DND-41 (cell line): ENCODE measurements around the gene TIMM17B.

Source experiments
- ATAC-seq: fragments of 200-7000 bp; cut with Tn5 transposase; 3 replicates; pipeline ENCODE4 v1.9.1; 2021; ENCODE audit warnings: low read depth; ENCODE audit not compliant: insufficient read depth
- DNase-seq: peaks from one replicate; pipeline ENCODE4 v3.0.0-alpha.2; 2020
- H2AFZ ChIP-seq: 2 replicates; pipeline ENCODE4 v1.6.0; 2012; ENCODE audit warnings: low read depth, low read length
- H3K27ac ChIP-seq: 2 replicates; pipeline ENCODE4 v1.5.1; 2012; ENCODE audit warnings: low read length, inconsistent platforms
- H3K27me3 ChIP-seq: fragments of 200-600 bp; sonication (generic); 2 replicates; pipeline ENCODE4 v1.6.0; 2012; ENCODE audit warnings: low read length, mild to moderate bottlenecking, inconsistent platforms; ENCODE audit not compliant: insufficient read depth, poor library complexity
- H3K36me3 ChIP-seq: 2 replicates; pipeline ENCODE4 v1.5.1; 2012; ENCODE audit warnings: low read length, inconsistent platforms; ENCODE audit not compliant: insufficient read depth
- H3K4me1 ChIP-seq: 2 replicates; pipeline ENCODE4 v1.5.1; 2012; ENCODE audit warnings: mild to moderate bottlenecking, low read length; ENCODE audit not compliant: insufficient read depth
- H3K4me2 ChIP-seq: 2 replicates; pipeline ENCODE4 v1.6.0; 2012; ENCODE audit warnings: mild to moderate bottlenecking, moderate library complexity, low read length, inconsistent platforms; ENCODE audit not compliant: insufficient read depth
- H3K4me3 ChIP-seq, 2 experiments: fragments of 200-600 bp in 1 of 2; shearing (Covaris generic) in 1 of 2; 2 replicates each; pipeline ENCODE4 v1.5.1; 2012 to 2016; ENCODE audit warnings: inconsistent platforms in 2 of 2, low read length in 2 of 2, mild to moderate bottlenecking in 2 of 2, low read depth in 1 of 2, moderate library complexity in 1 of 2
- H3K79me2 ChIP-seq: 2 replicates; pipeline ENCODE4 v1.6.0; 2012; ENCODE audit warnings: low read length, inconsistent platforms; ENCODE audit not compliant: insufficient read depth
- H3K9ac ChIP-seq: 2 replicates; pipeline ENCODE4 v1.6.0; 2012; ENCODE audit warnings: low read depth, mild to moderate bottlenecking, inconsistent platforms, low read length, moderate library complexity
- H3K9me3 ChIP-seq: 2 replicates; pipeline ENCODE4 v1.5.1; 2012; ENCODE audit warnings: low read length, moderate library complexity, mild to moderate bottlenecking, inconsistent platforms; ENCODE audit not compliant: insufficient read depth, severe bottlenecking
- H4K20me1 ChIP-seq: 2 replicates; pipeline ENCODE4 v1.6.0; 2012; ENCODE audit warnings: low read length; ENCODE audit not compliant: insufficient read depth
- EZH2 ChIP-seq: IDR thresholded peaks from 3 replicates; pipeline ENCODE4 v1.6.1; 2012; ENCODE audit warnings: borderline replicate concordance, low read depth, mild to moderate bottlenecking, moderate library complexity, low read length, inconsistent platforms; ENCODE audit not compliant: severe bottlenecking
- TF ChIP-seq, protein P1 (sequence below): IDR thresholded peaks from 2 replicates; pipeline ENCODE4 v1.5.1; 2012; ENCODE audit warnings: borderline replicate concordance, low read length, moderate library complexity, mild to moderate bottlenecking; ENCODE audit not compliant: poor library complexity, severe bottlenecking; ENCODE audit errors: extremely low read depth

The TIMM17B gene

DNA sequence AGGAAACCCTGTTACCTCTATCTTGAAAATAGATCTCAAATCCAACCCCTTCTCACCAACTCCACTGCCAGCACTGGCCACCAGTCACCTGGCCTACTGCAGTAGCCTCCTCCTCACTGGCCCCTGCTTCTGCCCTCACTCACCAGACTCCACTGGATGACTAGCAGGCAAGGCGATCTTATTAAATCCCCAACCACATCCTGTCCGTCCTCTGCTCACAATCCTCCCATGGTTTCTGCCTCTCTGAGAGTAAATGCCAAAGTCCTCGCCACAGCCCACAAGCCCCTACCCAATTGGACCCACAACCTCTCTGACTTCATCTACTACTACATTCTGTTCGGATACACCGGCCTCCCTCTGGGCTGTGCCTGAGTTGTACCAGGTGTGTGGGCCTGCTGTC lies 26.7 kb upstream of the TIMM17B start:
- H3K4me2 ChIP-seq: no peak overlapping the region
- H4K20me1 ChIP-seq: peaks cover 10% of the 10 kb centered on the region; the same call in 1 of the 2 replicates
- peaks cover 13% of the 10 kb centered on the region for H3K4me1 ChIP-seq
- H3K9me3 ChIP-seq: no peaks in the 10 kb centered on the region
- ATAC-seq: no peak
- no peaks in the 10 kb centered on the region for H3K79me2 ChIP-seq
- H3K27ac ChIP-seq: no peak overlapping the region
- H3K27me3 ChIP-seq: no peaks in the 10 kb centered on the region
- TF ChIP-seq, protein P1, sequence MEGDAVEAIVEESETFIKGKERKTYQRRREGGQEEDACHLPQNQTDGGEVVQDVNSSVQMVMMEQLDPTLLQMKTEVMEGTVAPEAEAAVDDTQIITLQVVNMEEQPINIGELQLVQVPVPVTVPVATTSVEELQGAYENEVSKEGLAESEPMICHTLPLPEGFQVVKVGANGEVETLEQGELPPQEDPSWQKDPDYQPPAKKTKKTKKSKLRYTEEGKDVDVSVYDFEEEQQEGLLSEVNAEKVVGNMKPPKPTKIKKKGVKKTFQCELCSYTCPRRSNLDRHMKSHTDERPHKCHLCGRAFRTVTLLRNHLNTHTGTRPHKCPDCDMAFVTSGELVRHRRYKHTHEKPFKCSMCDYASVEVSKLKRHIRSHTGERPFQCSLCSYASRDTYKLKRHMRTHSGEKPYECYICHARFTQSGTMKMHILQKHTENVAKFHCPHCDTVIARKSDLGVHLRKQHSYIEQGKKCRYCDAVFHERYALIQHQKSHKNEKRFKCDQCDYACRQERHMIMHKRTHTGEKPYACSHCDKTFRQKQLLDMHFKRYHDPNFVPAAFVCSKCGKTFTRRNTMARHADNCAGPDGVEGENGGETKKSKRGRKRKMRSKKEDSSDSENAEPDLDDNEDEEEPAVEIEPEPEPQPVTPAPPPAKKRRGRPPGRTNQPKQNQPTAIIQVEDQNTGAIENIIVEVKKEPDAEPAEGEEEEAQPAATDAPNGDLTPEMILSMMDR: no peak
- TF ChIP-seq EZH2: no peak
- no peak overlapping the region for H3K9ac ChIP-seq
- H2AFZ ChIP-seq: no peak overlapping the region
- H3K36me3 ChIP-seq: peaks cover 31% of the 10 kb centered on the region
- no peak overlapping the region for H3K4me3 ChIP-seq
- DNase-seq: no peak

DNA sequence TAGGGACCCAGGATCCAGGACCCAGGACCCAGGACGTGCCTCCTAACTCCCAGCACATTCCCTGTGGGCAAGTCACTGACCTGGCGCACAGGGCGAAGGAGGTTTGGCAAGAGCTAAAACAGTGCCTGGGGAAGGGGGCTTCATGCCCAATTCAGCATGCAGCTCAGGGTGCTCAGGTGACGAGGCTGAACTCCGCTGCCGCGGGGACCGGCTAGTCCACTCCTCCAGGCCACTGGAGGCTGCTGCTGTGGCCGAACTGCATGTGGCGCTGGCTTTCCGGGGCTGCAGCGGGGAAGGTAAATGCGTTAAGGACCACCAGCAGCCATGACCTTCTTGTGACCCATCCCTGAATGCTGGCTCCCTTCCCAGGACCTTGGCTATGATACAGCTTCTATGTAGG lies 26.2 kb upstream of the TIMM17B start:
- Histone ChIP-seq H3K27ac (no peak overlapping the region), H3K79me2 (no peaks in the 10 kb centered on the region), H3K9me3 (no peaks in the 10 kb centered on the region), H2AFZ (no peak overlapping the region), H4K20me1 (peaks cover 10% of the 10 kb centered on the region; the same call in 1 of the 2 replicates), H3K27me3 (no peaks in the 10 kb centered on the region), H3K4me1 (peaks cover 15% of the 10 kb centered on the region), H3K4me3 (no peak overlapping the region), H3K9ac (no peak overlapping the region), H3K4me2 (no peak overlapping the region), H3K36me3 (peaks cover 31% of the 10 kb centered on the region)
- TF ChIP-seq, protein P1: no peak
- ATAC-seq: no peak
- no peak for DNase-seq

- Histone ChIP-seq H3K9ac (no peak overlapping the region), H3K9me3 (no peaks in the 10 kb centered on the region), H3K4me2 (no peak overlapping the region), H3K36me3 (peaks cover 26% of the 10 kb centered on the region), H3K4me1 (peaks cover 34% of the 10 kb centered on the region), H3K79me2 (peaks cover 12% of the 10 kb centered on the region), H3K27me3 (no peaks in the 10 kb centered on the region), H3K4me3 (no peak overlapping the region), H3K27ac (no peak overlapping the region), H4K20me1 (peaks cover 10% of the 10 kb centered on the region; the same call in 1 of the 2 replicates), H2AFZ (no peak overlapping the region)
- DNase-seq (no peak), ATAC-seq (no peak)
- TF ChIP-seq EZH2: no peak
Measured at GRCh38 chrX:48920718-48921104, 23.1 kb upstream of the TIMM17B start.

DNA sequence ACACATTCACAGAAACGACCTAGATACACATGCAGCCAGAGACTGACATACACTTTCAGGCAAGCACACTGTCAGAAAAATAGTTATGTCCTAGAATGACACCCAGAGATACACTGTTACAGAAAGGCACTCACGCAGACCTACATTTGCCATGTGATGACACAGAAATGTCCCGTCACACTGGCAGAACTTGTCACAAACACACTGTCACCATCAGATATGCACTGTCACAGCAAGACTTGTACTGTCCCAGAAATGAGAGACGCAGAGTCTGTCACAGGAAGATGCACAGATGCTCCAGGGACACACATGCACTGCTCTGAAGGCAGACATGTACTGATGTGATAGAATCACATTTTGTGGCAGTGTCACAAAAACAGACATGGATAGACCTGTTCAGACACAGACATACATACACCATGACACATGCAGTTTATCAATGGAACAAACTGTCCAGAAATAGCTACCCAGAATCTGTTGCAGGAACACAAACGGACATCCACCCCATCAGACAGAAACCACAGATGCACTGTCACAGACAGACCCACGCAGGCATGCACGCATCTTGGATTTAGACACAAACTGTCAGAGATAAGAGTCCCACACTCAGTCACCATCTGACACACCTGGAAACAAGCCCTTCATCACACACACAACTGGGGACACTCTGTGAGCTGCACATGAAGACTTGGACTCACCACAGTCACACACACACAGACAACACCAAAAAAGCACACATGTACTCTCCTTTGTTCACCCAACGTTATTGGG lies 22.6 kb upstream of the TIMM17B start:
- Histone ChIP-seq H3K79me2 (peaks cover 12% of the 10 kb centered on the region), H3K36me3 (peaks cover 21% of the 10 kb centered on the region), H3K27me3 (no peaks in the 10 kb centered on the region), H3K9ac (peak overlapping the region; percentile 54; the same call in 1 of the 2 replicates), H2AFZ (no peak overlapping the region), H3K4me1 (peaks cover 34% of the 10 kb centered on the region), H3K27ac (peak overlapping the region; percentile 18), H3K9me3 (no peaks in the 10 kb centered on the region), H3K4me3 (peak overlapping the region in 1 of 2 experiments; percentile 55; a peak in 2 of 4 replicates), H3K4me2 (peak overlapping the region; percentile 80), H4K20me1 (peaks cover 10% of the 10 kb centered on the region; the same call in 1 of the 2 replicates)
- no peak for DNase-seq
- ATAC-seq: no peak
- TF ChIP-seq, protein P1: no peak
- no peak for TF ChIP-seq EZH2
